Epidermal melanocyte (primary cell): ENCODE results near the gene ZNF354C.
"Not testable (repeated sequence)": the region's sequence is repeated elsewhere in the genome, so short reads cannot be mapped to it uniquely, and the experiment has no call there.

ENCODE experiments used
- DNase-seq: peaks from one replicate; pipeline ENCODE4 v3.0.0; 2011; ENCODE audit warnings: low spot score; ENCODE audit not compliant: insufficient read length

Gene ZNF354C

GRCh38 chr5:179060116-179061008, at the start of gene ZNF354C:
Gene ZNF354C (plus strand): TSS chr5:179060373. CDS start chr5:179062069, 1,696 bp downstream.
- DNase-seq = peak; percentile 92

DNA sequence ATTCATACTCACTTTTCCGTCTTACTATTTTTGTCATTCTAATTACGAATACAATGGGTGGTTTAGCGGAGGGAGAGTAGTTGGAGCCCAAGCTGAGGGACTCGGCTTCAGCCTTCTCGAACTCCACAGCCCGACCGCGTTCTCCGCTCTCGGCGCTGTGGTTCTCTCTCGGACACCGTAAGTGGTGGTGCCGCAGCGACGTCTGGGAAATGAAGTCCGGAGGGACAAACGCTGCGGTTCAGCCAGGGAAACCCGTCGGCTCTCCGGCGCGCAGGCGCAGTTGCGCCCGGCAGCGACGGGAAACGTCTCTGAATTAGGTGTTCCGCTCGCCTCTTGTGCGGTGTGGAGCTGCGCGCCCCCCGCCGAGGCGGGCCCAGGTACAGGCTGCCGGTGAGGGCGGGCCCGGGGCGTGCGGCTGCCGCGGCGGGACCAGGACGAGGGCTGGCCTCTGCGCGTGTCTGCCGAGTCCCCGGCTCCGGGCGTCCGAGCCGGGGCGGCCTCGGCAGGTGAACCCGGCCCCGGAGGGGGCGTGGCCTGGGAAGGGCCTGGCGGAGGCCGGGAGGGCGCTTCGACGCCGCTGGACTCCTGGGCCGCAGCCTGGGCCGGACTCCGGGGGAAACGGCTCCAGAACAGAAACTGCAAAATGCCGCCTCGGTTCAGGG, 36.5 kb upstream of the ZNF354C start, which contains the start of gene ZNF879:
Gene ZNF879 (plus strand): TSS at position 277 of the 662 bp plus-strand sequence. CDS start 1,201 bp downstream, outside the sequence.
- DNase-seq = peak; percentile 81

DNA sequence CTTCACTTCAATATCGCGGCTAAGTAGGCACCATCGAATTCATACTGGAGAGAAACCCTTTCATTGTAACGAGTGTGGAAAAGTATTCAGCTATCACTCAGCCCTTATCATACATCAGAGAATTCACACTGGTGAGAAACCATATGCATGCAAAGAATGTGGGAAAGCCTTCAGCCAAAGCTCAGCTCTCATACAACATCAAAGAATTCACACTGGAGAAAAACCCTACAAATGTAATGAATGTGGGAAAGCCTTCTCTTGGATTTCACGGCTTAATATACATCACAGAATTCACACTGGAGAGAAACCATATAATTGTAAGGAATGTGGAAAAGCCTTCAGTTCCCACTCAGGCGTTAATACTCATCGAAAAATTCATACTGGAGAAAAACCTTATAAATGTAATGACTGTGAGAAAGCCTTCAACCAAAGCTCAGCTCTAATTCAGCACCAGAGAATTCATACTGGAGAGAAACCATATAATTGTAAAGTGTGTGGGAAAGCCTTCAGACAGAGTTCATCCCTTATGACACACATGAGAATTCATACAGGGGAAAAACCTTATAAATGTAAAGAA, 27.1 kb upstream of the ZNF354C start:
- DNase-seq = no peak

DNA sequence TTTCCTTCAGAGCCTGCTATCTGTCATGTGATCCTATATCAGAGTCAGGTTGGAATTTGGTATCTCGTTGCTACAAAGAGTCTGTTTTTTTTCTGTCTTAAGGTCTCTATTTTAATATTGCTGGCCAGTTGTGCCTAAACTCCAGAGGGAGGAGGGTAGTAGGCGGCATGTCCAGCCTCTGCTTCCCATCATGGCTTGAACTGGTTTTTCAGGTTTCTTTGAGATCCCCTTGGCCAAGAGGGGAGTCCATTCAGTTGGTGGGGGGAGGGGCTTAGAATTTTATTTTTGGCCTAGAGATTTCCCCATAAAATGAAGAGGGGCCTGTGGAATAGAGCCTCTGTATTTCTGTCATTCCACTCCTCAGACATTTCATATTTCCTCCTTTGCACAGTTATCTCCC, 15.4 kb upstream of the ZNF354C start:
- DNase-seq = no peak

DNA sequence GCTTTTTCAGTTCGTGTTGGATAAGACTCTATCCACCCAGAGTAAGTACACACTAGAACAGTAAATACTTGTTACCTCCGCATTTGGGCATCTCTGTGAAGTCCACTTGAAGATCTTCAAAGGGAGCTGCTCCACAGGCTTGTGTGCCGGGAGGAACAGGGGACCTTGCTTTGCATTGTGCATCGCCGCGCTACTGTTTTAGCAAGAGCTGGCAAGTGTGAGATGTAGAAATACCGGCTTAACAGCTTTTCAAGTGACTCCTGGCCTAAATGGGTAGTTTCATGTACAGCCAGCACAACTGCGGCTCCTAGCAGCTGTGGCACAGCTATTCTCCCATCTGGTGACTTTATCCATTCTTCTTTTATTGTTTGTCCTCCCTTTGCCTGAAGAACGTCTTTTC, 8.4 kb upstream of the ZNF354C start:
- DNase-seq = no peak

DNA sequence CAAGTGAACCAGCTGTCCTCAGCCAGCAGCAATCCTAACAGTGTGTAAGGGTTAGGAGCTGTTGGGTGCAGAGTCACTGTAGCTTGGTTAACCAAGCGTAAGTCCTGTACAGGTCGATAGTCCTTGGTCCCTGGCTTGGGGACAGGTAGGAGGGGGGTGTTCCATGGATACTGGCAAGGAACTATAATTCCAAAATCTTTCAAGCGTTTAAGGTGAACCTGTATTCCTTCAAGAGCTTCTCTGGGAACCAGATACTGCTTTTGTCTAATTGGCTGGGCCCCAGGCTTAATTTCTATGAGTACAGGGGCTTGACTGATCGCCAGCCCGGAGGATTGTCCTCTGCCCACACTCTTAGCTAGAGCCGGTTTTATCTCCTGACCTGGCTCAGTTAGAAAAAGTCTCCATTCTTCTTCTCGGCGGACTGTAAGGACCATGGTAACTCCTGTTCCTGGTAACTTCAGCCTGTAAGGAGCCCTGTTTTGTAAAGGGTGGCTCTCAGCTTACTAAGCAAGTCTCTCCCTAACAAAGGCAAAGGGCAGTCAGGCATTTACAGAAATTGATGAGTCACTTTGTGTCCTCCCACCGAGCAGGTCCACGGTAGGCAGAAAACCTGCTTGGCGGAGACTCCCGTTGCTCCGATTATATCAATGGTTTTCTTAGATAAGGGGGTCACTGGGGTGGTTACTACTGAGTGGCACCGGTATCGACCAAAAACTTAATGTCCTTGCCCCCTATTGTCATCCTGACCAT, 6.0 kb upstream of the ZNF354C start:
- DNase-seq = no peak

- no peak for DNase-seq
These were observed 5.3 kb upstream of the ZNF354C start for GRCh38 chr5:179054876-179055275.

GRCh38 chr5:179055436-179055835, 4.7 kb upstream of the ZNF354C start:
- DNase-seq = no peak

DNA sequence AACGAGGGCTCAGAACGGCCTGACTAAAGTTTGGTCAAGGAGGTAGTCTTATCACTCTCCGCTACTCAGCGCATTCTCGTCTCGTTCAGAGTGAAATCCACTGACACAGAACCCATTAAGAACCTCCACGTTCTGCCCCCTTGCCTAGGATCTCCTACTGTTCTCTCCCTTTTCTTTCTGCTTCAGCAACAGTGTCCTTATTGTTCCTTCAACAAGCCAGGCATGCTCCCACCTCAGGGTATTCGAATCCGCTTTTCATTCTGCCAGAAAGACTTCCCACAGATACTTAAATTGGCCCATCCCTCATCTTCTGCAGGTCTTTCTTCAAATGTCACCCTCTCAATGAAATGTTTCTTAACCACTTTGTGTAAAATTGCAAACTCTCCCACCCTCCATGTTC, 4.3 kb upstream of the ZNF354C start:
- no peak for DNase-seq

GRCh38 chr5:179061025-179061424, 852 bp downstream of the ZNF354C start:
- no peak for DNase-seq

DNA sequence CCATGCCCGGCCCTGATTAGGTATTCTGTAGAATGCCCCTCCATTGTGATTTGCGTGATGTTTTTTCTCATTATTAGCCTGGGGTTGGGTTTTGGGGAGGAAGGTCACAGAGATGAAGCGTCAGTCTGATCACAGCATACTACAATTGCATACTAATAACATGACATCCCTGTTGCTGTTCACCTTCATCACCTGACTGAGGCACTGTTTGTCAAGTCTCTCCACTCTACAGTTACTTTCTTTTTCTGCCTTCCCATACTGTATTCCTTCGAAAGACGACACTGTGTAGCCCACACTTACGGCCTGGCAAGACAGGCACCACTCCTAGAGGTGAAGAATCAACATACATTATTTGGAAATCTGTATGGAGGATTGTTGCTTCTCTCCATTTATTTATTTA, 5.5 kb downstream of the ZNF354C start:
- DNase-seq = no peak

DNA sequence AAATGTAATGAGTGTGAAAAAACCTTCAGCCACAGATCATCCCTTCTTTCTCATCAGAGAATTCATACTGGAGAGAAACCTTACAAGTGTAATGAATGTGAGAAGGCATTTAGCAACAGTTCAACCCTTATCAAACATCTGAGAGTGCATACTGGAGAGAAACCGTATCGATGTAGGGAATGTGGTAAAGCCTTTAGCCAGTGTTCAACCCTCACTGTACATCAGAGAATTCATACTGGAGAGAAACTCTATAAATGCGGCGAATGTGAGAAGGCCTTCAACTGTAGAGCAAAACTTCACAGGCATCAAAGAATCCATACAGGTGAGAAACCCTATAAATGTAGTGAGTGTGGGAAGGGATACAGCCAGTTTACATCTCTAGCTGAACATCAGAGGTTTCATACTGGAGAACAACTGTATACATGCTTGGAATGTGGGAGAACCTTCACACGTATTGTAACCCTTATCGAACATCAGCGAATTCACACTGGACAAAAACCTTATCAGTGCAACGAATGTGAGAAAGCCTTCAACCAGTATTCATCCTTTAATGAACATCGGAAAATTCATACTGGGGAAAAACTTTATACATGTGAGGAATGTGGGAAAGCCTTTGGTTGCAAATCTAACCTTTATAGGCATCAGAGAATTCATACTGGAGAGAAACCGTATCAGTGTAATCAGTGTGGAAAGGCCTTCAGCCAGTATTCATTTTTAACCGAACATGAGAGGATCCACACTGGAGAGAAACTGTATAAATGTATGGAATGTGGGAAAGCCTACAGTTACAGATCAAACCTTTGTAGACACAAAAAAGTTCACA, 19.2 kb downstream of the ZNF354C start:
- no peak for DNase-seq

- DNase-seq = no peak
These were observed 20.6 kb downstream of the ZNF354C start for GRCh38 chr5:179080724-179081123.

GRCh38 chr5:179089502-179089901, 29.3 kb downstream of the ZNF354C start:
- DNase-seq = no peak

GRCh38 chr5:179101282-179101681, 41.1 kb downstream of the ZNF354C start:
- DNase-seq = not testable (repeated sequence)

DNA sequence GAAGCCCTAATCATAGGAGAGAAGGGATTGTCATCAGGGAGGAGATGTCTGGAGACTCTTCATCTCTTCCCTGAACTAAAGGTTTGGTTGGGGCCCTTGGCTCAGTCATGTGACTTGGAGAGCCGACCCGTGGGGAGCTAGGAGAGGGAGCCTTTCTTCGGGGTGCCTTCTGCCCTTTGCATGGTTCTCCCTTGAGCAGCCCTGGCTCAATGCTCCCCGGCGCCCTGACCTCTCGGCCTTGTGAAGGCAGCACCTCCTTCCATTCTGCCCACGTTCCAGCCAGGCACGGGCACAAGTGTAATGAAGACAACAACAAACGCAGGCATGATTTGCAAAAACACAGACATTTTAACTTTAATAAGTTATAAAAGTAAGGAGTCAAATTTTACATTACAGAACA, 50.4 kb downstream of the ZNF354C start:
- DNase-seq = no peak

DNA sequence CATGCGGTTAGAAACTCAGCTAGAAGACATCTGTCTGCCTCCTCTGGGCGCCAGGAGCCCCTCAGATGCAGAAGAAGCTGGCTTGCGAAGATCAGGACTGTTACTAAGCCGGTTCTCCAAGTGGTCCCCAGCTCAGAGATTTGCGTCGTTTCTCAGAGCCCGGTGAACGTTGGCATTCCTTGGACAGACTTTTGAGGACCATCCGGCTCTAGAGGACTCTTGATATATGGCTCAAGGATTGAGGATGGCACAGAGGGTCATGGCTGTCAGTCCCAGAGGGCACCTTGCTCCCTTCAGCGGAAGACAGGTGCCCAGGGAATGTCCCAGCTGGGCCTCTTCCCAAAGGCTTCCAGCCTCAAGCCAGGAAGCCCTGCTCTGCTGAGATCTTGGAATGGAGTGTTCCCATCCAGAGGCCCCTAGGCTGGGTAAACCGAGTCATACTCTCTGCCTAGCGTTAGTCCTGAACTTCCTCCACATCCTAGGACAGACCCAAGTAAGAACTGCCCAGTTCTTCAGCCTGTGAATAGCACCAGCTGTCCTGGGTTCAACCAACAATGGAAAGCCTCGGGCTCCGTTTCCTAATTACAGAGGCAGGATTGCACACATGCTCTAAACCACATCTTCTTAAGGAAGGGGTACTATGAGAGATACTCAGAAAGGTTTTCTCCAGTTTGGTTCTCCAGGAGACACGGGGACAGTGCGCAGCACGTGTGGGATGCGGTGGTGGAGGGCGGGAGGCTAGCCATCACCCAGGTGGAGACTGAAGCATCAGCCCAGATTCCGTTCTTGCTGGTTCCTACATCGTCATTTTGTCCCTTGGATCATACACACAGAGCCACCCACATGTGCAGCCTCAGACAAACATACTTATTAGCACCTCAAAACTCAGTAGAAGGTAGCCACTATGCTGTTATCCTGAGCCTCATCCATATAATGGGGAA, 51.4 kb downstream of the ZNF354C start:
- DNase-seq = no peak

DNA sequence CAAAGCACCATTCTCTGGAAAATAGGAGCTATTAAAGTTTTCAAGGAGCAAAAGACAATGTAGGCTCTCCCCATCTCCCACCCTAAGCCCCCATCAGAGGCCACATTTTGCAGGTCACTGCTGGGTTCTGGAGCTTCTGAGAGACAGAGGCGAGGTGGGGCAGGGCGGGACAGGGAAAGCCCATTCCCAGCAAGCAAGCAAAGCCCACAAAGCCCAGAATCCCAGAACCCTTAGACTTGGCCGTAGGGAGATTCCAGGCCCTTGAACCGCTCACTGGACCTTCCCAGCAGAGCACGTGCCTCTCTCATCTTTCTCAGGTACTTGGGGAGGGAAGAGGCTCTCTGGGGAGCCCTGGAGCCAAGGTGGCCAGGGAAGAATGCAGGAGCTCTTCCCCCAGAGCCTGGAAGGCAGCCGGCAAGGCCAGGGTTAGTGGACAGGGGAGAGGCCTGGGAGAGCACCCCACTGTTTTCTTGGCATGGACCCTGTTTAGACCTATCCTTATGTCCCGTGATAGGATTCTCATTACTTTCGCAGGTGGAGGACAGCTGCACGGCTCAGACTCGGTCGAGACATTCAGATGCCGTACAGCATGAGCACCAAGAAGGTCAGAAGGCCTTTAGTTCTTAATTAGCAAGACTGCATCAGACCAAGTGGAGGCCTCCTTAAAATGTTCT, 52.4 kb downstream of the ZNF354C start:
- DNase-seq = no peak

GRCh38 chr5:179113143-179113530, 53.0 kb downstream of the ZNF354C start:
- no peak for DNase-seq
